NOMO-1 treated with dmso at 0.1 percent for 144 hours (cell line): ENCODE data around the gene ZRANB3.
"Not testable (repeated sequence)": the region's sequence is repeated elsewhere in the genome, so short reads cannot be mapped to it uniquely, and the experiment has no call there.

Experiments
- DNase-seq: peaks from one replicate; lab custom pipeline; 2025; ENCODE audit not compliant: unreplicated experiment; lab: John Stamatoyannopoulos, UW

ZRANB3 gene

DNA sequence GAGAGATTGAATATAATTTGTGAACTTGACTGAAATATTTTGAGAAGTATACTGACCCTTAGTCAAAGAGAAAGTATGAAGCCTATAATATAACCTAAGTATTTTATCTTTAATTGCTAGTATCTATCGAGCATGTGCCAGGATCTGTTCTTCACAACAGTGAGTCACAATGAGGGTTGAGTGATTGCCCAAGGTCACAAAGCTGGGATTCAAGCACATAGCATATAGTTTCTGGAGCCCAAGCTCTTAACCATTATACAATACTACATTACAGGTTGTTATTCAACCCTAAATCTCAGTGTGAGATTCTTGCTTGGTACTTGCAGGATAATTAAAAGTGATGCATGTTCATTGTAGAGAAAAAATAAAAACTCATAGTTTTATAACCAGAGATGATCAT lies 381.8 kb downstream of the ZRANB3 start:
- no peak for DNase-seq

DNA sequence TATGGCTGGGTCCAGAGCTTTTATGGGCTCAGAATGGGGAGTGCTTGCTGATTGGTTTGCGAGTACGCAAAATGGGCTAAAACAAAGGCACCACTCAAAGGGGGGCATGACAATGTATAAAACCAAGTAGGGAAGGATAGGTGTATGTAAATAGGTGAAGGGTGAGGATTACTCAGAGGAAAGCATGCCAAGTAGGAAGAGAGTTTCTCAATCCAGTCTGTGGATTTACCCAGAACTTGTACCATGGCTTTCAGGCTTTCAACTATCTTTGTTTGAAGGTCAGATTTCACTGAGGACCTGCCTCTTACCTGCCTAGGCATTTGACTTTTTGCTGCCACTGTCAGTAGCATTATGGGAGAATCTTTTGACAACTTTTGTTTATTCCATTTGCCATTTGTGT lies 386.7 kb downstream of the ZRANB3 start:
- DNase-seq, result no peak

DNA sequence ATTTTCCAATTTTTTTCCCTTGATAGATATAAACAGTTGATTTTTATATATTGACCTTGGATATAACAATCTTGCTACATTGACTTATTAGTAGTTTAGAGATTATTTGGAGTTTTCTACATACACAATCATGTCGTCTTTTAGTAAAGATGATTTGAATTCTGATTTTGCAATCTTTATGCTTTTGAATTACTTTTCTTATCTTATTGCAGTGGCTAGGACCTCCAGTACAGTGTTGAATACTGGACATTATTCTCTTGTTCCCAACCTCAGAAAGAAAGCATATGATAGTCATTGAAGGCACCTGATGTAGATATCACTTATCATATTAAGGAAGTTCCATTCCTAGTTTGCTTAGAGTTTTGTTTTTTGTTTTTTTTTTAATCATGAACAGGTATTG lies 388.7 kb downstream of the ZRANB3 start:
- DNase-seq, result no peak

DNA sequence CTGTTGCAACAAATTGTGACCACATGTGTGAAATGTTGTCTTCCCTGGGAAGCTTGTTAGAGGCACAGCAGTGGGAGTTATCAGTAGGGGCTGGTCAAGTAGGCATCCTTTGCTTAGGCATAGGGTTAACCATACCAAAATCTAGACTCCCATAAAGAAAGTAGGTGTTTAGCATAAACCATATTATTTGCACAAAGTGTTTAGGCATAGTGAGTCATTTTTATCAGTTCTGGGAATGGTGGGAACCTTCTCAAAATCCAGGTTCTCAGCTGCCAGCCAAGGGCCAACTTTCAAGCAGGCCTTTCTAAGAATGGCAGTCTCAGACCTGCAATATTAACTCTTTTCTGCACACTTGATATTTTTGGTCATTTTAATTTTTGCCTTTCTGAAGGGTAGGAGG lies 390.4 kb downstream of the ZRANB3 start:
- DNase-seq, result no peak

DNA sequence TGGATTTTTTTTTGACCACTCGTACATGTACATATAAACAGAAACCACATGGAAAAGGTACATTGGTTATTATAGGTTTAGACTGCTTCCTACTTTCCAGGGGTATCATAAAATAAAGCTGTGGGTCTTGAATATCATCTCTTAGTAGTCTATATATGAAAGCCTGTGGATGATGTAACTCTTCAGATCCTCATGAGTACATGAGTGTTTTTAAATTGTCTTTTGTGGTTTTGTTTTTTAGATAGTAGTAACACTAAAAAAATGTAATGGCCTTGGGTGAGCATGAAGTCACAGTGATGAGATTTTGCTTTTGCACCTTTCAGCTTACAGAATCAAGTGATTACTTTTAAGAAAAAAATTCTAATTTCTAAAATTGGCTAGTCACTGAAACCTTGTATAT lies 398.7 kb downstream of the ZRANB3 start:
- DNase-seq, result no peak

DNA sequence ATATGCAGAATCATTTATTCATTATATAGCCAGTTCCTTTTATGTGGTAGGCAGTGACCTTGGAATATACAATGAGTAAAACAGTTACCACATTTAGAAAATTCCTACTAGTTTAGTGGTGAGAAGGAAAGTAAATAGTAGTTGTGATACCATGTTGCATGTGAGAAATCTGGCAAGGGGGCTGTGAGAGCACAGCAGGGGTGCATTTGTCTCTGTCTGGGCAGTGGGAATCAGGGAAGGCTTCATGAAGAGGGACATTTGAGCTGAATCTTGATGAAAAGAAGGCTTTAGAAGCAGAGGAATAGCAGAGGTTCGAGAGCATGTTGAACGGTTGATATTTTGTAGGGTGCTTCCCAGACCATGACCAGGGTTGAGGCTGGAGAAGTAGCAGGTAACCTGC lies 400.3 kb downstream of the ZRANB3 start:
- no peak for DNase-seq

DNA sequence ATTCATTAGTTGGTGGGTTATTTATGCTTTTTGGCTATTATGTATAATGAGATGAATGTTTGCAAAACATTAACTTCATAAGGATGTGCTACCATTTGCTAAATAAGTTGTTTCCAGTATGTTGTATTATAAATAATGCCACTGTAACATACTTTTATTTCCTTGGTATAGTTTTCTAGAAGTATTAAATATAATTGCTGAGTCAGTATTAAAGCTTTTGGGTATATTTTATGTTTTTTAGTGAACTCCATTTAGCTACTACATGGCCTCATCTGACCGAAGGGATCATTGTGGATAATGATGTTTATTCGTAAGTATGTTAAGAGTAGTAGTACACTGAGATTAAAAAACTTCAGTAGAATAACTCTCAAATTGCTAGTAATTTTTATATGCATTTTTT lies 405.1 kb downstream of the ZRANB3 start:
- no peak for DNase-seq

DNA sequence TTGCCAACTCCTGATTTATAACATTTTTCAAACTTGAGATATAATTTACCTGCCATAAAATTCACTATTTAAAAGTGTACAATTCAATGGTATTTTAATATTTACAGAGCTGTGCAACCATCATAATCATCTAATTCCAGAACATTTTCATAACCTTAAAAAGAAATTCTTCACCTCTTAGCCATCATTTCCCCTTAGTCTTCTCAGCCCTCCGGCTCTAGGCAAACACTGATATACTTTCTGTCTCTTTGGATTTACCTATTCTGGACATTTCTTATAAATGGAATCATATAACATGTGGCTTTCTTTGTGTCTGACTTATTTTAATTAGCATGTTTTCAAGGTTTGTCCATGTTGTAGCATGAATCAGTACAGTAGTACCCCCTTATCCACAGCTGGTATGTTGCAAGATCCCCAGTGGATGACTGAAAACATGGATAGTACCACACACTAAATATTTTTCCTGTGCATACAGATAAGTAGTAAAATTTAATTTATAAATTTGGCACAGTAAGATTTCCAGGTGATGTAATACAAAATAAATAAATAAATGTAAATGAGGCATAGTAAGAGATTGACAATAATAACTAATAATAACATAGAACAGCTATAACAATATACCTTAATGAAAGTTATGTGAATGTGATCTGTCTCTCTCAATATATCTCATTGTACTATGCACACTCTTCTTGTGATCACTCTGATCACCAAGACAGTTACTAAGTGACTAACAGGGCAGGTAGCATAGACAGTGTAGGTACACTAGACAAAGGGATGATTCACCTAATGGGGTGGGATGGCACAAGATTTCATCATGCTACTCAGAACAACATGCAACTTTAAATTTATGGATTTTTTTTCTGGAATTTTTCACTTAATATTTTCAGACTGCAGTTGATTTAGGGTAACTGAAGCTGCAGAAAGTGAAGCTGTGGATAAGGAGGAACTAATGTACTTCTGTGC lies 405.8 kb downstream of the ZRANB3 start:
- DNase-seq, result no peak

DNA sequence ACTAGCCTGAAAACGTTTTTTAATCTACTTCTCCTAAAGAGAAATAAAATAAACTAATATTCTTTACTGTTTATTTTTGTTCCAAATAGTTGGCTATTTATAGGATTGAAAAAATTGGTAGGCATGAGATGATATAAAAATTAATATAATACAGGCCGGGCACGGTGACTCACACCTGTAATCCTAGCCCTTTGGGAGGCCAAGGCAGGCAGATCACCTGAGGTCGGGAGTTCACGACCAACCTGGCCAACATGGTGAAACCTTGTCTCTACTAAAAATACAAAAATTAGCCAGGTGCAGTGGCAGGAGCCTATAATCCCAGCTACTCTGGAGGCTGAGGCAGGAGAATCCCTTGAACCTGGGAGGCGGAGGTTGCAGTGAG lies 409.4 kb downstream of the ZRANB3 start:
- not testable (repeated sequence) for DNase-seq

DNA sequence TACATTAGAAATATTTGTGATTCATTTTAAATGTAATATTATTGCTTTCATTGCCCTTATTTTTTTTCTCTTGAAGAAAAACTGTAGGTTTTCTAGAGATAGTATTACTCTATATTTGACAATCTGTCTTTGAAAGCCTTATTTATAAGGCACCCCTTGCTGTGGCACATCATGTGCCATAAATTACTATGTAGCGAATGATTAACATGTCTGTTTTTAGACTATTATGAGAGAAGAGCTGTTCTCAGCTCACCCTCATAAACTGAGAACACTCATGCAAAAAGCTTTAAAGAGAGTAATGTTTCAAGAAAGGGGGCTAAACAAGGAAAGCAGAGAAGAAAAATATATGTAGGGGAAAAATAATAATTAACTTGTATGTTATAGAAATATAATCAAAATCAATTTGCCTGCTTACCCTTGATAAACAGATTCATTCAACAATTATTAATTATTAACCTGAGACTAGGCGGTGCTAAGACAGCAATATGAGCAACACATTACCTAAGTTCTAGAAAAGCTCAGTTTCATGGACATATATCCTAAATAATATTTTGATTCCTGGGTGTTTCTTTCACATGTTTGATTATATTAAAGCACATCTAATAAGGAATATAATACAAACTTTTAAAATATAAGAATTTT lies 409.9 kb downstream of the ZRANB3 start:
- DNase-seq, result no peak

DNA sequence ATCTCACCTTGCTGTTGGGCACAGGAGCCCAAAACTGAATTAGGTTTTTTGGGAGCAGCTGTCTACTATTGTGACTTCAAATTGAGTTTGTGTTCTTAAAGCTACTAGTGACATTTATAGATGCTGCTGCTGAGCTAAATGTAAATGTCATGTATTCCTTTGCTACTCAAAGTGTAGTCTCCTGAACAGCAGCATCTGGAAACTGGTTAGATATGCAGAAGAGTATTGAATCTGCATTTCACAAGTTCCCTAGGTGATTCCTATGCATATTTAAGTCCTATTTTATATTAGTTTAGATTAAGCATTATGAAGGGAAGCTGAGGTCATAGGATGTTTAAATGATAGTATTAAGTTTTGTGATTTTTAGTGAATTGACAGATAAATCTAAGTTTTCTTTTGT lies 411.4 kb downstream of the ZRANB3 start:
- DNase-seq, result no peak

DNA sequence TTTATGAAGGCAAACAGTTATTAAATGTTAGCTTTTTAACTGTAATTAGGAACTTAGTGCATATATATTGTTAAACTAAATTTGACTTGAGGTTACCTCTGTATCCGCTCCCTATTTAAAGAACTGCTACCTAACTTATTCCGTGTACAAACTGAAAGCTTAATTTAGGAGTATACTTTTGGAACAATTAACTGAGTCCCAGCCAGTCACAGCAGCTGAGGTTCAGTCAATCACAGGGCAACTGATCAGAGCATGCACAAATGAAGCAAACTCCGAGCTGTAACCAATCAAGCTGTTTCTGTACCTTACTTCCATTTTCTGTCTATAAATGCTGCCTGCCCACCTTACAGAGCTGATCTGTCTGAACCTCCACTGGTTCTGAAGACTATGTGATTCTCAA lies 417.7 kb downstream of the ZRANB3 start:
- DNase-seq, result no peak

DNA sequence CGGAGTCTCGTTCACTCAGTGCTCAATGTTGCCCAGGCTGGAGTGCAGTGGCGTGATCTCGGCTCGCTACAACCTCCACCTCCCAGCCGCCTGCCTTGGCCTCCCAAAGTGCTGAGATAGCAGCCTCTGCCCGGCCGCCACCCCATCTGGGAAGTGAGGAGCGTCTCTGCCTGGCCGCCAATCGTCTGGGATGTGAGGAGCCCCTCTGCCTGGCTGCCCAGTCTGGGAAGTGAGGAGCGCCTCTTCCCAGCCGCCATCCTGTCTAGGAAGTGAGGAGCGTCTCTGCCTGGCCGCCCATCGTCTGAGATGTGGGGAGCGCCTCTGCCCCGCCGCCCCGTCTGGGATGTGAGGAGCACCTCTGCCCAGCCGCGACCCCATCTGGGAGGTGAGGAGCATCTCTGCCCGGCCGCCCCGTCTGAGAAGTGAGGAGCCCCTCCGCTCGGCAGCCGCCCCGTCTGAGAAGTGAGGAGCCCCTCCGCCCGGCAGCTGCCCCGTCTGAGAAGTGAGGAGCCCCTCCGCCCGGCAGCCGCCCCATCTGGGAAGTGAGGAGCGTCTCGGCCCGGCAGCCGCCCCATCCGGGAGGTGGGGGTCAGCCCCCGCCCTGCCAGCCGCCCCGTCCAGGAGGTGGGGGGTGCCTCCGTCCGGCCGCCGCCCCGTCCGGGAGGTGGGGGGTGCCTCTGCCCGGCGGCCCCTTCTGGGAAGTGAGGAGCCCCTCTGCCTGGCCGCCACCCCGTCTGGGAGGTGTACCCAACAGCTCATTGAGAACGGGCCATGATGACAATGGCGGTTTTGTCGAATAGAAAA lies 425.3 kb downstream of the ZRANB3 start:
- not testable (repeated sequence) for DNase-seq

DNA sequence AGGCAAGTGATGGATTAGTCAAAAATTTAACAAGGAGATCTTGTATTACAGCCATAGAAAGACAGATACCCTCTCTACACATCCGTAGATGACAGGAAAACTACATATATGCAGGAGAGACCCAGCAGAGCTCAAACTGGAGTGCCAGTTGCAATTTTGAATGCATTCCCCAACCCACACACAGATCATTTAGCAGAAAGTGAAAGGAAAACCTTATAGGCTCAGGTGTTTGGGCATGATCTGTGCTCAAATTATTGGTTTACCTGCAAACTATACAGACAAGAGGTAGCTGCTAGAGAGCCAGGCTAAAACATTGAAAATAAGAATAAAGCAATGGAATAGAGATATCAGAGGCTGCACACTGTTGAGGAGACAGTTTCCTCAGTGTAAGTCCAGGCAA lies 427.2 kb downstream of the ZRANB3 start:
- no peak for DNase-seq

DNA sequence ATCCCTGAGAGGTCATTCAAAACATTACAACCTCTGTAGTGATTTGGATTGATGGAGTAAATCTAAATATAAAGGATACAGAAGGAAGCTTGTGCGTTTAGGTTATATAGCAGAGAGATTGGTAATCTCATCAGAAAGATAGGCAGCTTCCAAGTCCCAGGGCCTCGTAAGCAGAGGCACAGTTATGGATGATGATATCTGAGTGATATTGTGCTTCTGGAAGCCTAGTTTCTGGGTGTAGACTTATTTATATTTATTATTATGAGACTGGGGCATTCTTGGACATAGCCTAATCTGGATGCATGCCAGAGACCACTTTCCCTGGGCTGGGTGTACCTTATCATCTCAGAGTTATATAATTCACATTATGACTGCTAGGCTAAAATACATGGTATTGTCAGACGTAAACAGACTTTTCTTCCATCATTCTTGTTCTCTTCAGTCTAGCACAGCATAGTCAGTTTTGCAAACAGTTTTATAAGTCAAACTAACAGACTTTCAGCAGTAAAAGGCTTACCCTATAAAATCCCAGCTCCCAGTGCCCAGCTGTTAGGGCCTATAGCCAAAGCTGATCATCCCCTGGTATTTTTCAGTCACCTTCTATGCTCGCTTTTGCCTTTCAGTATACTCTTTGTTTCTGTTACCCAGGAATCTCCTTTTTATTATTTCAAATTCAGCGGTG lies 431.1 kb downstream of the ZRANB3 start:
- DNase-seq, result no peak

DNA sequence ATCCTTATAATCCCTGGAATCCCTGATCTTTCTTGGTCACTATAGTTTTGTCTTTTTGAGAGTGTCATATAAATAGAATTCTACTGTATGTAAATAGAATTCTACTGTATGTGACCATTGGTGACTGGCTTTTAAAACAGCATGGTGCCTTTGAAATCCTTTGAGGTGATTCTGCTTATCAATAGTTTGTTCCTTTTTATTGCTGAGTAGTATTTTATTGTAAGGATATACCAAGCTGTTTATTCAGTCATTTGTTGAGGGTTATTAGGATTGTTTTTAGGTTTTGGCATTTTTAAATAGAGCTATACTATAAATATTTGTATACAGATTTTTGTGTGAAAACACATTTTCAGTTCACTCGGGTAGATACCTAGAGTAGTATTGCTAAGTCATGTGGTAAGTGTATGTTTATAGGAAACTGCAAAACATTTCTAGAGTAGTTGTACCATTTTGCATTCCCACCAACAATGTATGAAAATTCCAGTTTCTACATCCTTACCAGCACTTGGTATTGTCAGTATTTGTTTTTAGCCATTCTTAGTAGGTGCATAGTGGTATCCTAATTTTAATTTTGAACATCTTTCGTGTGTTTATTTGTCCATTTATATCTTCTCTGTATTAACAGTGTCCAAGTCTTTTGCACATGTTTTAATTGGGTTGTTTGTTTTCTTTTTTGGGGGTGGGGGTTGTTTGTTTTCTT lies 433.3 kb downstream of the ZRANB3 start:
- DNase-seq, result no peak

DNA sequence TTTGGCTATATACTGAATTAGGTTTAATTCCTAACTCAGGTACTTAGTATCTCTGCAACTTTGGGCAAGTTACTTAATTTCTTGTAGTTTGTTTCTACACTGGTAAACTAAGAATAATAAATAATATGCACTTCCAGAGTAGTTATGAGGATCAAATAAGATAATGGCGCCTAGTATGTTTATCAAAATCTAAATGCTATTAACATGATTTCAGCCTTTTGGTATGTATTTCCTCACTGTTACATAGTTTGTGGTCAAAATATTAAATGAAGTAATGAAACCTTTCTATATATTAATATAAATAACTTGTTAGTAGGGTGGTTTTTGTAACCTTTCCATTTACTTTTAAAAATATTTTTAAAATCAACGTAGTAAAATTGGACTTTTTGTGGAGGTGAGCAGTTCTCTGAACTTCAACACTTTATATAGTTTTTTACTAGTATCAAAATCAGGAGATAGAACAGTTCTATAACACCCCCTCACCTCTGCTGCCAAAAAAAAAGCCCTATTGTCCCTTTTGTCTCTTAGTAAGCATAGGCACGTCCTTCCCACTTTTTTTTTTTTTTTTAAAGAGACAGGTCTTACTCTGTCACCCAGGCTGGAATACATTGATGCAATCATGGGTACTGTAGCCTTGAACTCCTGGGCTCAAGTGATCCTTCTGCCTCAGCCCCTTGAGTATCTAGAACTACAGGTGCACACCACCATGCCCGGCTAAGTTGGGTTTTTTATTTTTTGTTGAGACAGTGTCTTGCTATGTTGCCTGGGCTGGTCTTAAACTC lies 434.2 kb downstream of the ZRANB3 start:
- DNase-seq, result no peak

DNA sequence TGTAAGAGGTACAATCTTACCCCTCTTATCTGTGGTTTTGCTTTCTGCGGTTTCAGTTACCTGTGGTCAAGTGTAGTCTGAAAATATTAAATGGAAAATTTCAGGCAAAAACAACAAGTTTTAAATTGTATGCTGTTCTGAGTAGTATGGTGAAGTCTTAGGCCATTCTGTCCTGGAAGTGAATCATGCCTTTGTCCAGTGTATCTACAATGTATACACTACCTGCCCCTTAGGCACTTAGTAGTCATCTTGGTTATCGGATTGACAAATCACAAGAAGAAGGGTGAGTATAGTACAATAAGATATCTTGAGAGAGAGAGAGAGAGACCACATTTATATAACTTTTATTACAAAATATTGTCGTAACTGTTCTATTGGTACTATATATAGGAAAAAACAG lies 435.4 kb downstream of the ZRANB3 start:
- DNase-seq, result no peak

DNA sequence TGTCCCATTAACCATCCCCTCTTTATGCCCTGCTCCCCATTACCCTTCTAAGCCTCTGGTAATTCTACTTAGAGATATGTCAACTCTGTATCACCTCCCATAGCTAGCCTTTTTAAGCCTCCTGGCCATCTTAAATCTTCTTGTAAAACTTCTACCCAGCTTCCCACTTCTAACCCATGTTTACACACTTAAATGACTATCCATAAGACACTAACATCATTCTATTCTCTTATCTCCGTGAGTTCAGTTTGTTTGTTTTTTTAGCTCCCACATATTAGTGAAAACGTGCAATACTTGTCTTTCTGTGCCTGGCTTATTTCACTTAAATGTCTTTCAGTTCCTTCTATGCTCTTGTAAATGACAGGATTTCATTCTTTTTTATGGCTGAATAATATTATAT lies 436.5 kb downstream of the ZRANB3 start:
- no peak for DNase-seq
